GM21786 (cell line): ENCODE results near the gene UMODL1.
"Not testable (repeated sequence)": the region's sequence is repeated elsewhere in the genome, so short reads cannot be mapped to it uniquely, and the experiment has no call there.

Experiments used
- ATAC-seq: cut with Tn5 transposase; IDR thresholded peaks from one replicate; pipeline ENCODE4 v1.9.1; 2021; ENCODE audit not compliant: unreplicated experiment

The UMODL1 gene

GRCh38 chr21:42161401-42161955 is 90.4 kb downstream of the UMODL1 start:
- ATAC-seq, result no peak

GRCh38 chr21:42161956-42162681 is 91.0 kb downstream of the UMODL1 start:
- no peak for ATAC-seq

GRCh38 chr21:42162831-42163510 is 91.9 kb downstream of the UMODL1 start:
- ATAC-seq, result no peak

GRCh38 chr21:42163511-42163863 is 92.4 kb downstream of the UMODL1 start:
- ATAC-seq, result no peak

GRCh38 chr21:42164064-42164789 is 93.1 kb downstream of the UMODL1 start:
- ATAC-seq, result no peak

- ATAC-seq, result no peak
These were observed 93.7 kb downstream of the UMODL1 start for GRCh38 chr21:42164818-42165217.

- ATAC-seq, result no peak
These were observed 94.8 kb downstream of the UMODL1 start for GRCh38 chr21:42165901-42166300.

- ATAC-seq, result no peak
These were observed 98.6 kb downstream of the UMODL1 start for GRCh38 chr21:42169758-42170157.

GRCh38 chr21:42171091-42172053 is 100.3 kb downstream of the UMODL1 start:
- no peak for ATAC-seq

GRCh38 chr21:42172596-42173483 is 101.7 kb downstream of the UMODL1 start:
- no peak for ATAC-seq

GRCh38 chr21:42174173-42174572 is 103.1 kb downstream of the UMODL1 start:
- ATAC-seq, result no peak

GRCh38 chr21:42175110-42175710 is 104.1 kb downstream of the UMODL1 start:
- ATAC-seq, result no peak

GRCh38 chr21:42176859-42177258 is 105.7 kb downstream of the UMODL1 start:
- ATAC-seq, result no peak

- ATAC-seq, result no peak
These were observed 108.2 kb downstream of the UMODL1 start for GRCh38 chr21:42179316-42179715.

GRCh38 chr21:42180001-42180400 is 108.9 kb downstream of the UMODL1 start:
- ATAC-seq, result not testable (repeated sequence)

- ATAC-seq, result no peak
These were observed 111.7 kb downstream of the UMODL1 start for GRCh38 chr21:42182713-42183371.

GRCh38 chr21:42183374-42184266 is 112.5 kb downstream of the UMODL1 start:
- ATAC-seq, result no peak

GRCh38 chr21:42186591-42186990 is 115.5 kb downstream of the UMODL1 start:
- ATAC-seq, result no peak
